Lower lobe of right lung (tissue), 2 donors: ENCODE measurements around the gene INPP5A. TPM values are rescaled to one million over a fixed set of nuclear protein-coding genes. Genes with fewer than 3 reads are reported as not detected.
"Not testable (repeated sequence)": the region's sequence is repeated elsewhere in the genome, so short reads cannot be mapped to it uniquely, and the experiment has no call there.

Experiments
- ATAC-seq, 2 donors: fragments of 200-7000 bp; cut with Tn5 transposase; one replicate each; pipeline ENCODE4 v1.9.1; 2020 to 2022; ENCODE audit warnings: mild to moderate bottlenecking in 2 of 2, moderate library complexity in 2 of 2
- DNase-seq: peaks from one replicate; pipeline ENCODE4 v3.0.0-alpha.2; 2020
- H3K27ac ChIP-seq: fragments of 200-600 bp; one replicate; pipeline ENCODE4 v1.8.0; 2022
- H3K27me3 ChIP-seq: fragments of 200-600 bp; one replicate; pipeline ENCODE4 v1.8.0; 2022; ENCODE audit warnings: low read depth
- H3K36me3 ChIP-seq: fragments of 200-600 bp; one replicate; pipeline ENCODE4 v1.8.0; 2022; ENCODE audit warnings: mild to moderate bottlenecking
- H3K4me1 ChIP-seq: fragments of 200-600 bp; one replicate; pipeline ENCODE4 v1.8.0; 2022
- H3K4me3 ChIP-seq: fragments of 200-600 bp; one replicate; pipeline ENCODE4 v1.8.0; 2022; ENCODE audit warnings: mild to moderate bottlenecking
- H3K9me3 ChIP-seq: fragments of 200-600 bp; one replicate; pipeline ENCODE4 v1.8.0; 2022
- intact Hi-C: fragments of 100-400 bp; cut with DNase I; formaldehyde crosslinking; loops from one replicate; pipeline ENCODE4 v1.11.0; 2022
- total RNA-seq: library from RNA; stranded (reverse); fragmentation: NEBNext Ultra II Directional; extraction: Animal tissue kit (Norgen Biotek cat#: 25700); gene quantifications from one replicate; pipeline ENCODE4 v1.2.1, GENCODE V29; 2021
- TF ChIP-seq, protein P1 (sequence below): fragments of 200-600 bp; IDR thresholded peaks from one replicate; pipeline ENCODE4 v1.8.0; 2022; ENCODE audit warnings: antibody characterized with exemption, mild to moderate bottlenecking
- donor health status: DM: no; HTN: yes; CAD: no; lungs with severe emphysema.

The INPP5A gene
- total RNA-seq, 1 donor from 2014 or later, result 34.1 TPM

GRCh38 chr10:132595021-132595420 lies 57.4 kb downstream of the INPP5A start:
- intact Hi-C loops, result no loop called here
- DNase-seq (no peak), ATAC-seq (no peak)
- Histone ChIP-seq H3K36me3 (no peaks in the 10 kb centered on the region), H3K9me3 (peaks cover under 1% of the 10 kb centered on the region), H3K27ac (no peak overlapping the region), H3K27me3 (no peaks in the 10 kb centered on the region), H3K4me1 (peaks cover 55% of the 10 kb centered on the region), H3K4me3 (no peak overlapping the region)
- TF ChIP-seq, protein P1, sequence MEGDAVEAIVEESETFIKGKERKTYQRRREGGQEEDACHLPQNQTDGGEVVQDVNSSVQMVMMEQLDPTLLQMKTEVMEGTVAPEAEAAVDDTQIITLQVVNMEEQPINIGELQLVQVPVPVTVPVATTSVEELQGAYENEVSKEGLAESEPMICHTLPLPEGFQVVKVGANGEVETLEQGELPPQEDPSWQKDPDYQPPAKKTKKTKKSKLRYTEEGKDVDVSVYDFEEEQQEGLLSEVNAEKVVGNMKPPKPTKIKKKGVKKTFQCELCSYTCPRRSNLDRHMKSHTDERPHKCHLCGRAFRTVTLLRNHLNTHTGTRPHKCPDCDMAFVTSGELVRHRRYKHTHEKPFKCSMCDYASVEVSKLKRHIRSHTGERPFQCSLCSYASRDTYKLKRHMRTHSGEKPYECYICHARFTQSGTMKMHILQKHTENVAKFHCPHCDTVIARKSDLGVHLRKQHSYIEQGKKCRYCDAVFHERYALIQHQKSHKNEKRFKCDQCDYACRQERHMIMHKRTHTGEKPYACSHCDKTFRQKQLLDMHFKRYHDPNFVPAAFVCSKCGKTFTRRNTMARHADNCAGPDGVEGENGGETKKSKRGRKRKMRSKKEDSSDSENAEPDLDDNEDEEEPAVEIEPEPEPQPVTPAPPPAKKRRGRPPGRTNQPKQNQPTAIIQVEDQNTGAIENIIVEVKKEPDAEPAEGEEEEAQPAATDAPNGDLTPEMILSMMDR, result no peak

GRCh38 chr10:132595854-132596253 lies 58.3 kb downstream of the INPP5A start:
- intact Hi-C loops, result no loop called here
- DNase-seq (no peak), ATAC-seq (no peak)
- H3K4me1 ChIP-seq, result peaks cover 47% of the 10 kb centered on the region
- H3K36me3 ChIP-seq, result no peaks in the 10 kb centered on the region
- H3K9me3 ChIP-seq, result peaks cover 9% of the 10 kb centered on the region
- no peak overlapping the region for H3K27ac ChIP-seq
- H3K4me3 ChIP-seq, result no peak overlapping the region
- H3K27me3 ChIP-seq, result no peaks in the 10 kb centered on the region
- TF ChIP-seq, protein P1, result no peak

DNA sequence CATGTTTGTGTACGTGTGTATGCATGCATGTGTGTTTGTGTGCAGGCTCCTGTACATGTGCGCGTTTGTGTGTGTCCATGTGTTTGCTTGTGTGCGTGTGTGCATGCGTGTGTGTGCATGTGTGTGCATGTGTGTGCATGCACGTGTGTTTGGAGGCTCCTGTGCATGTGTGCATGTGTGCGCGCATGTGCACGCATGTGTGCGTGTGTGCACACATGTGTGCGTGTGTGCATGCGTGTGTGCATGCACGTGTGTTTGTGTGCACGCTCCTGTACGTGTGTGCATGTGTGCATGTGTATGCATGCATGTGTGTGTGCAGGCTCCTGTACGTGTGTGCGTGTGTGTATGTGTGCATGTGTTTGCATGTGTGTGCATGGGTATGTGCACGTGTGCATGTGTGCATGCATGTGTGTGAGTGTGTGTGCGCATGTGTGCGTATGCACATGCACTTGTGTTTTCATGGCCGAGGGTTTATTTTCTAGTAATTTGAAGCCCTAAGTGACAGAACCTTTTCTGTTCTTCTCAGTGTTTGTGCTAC lies 59.2 kb downstream of the INPP5A start:
- ATAC-seq, result no peak
- no peak overlapping the region for H3K27ac ChIP-seq
- H3K27me3 ChIP-seq, result no peaks in the 10 kb centered on the region
- H3K4me1 ChIP-seq, result peaks cover 38% of the 10 kb centered on the region
- DNase-seq, result no peak
- TF ChIP-seq, protein P1, result no peak
- H3K9me3 ChIP-seq, result peaks cover 11% of the 10 kb centered on the region
- no peak overlapping the region for H3K4me3 ChIP-seq
- intact Hi-C loops, result no loop called here
- no peaks in the 10 kb centered on the region for H3K36me3 ChIP-seq

- peaks cover 11% of the 10 kb centered on the region for H3K9me3 ChIP-seq
- TF ChIP-seq, protein P1, result no peak
- intact Hi-C loops, result no loop called here
- DNase-seq (no peak), ATAC-seq (no peak)
- no peaks in the 10 kb centered on the region for H3K27me3 ChIP-seq
- H3K27ac ChIP-seq, result no peak overlapping the region
- peaks cover 32% of the 10 kb centered on the region for H3K4me1 ChIP-seq
- no peaks in the 10 kb centered on the region for H3K36me3 ChIP-seq
- H3K4me3 ChIP-seq, result no peak overlapping the region
These were observed 60.1 kb downstream of the INPP5A start for GRCh38 chr10:132597654-132598053.

DNA sequence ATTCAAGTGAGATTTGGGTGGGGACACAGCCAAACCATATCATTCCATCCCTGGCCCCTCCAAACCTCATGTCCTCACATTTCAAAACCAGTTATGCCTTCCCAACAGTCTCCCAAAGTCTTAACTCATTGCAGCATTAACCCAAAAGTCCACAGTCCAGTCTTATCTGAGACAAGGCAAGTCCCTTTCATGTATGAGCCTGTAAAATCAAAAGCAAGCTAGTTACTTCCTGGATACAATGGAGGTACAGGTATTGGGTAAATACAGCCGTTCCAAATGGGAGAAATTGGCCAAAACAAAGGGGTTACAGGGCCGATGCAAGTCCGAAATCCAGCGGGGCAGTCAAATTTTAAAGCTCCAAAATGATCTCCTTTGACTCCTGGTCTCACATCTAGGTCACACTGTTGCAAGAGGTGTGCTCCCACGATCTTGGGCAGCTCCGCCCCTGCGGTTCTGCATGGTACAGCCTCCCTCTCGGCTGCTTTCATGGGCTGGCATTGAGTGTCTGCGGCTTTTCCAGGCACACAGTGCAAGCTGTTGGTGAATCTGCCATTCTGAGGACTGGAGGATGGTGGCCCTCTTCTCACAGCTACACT lies 61.5 kb downstream of the INPP5A start:
- Histone ChIP-seq H3K9me3 (peaks cover 11% of the 10 kb centered on the region), H3K4me1 (peaks cover 17% of the 10 kb centered on the region)
- H3K27ac ChIP-seq, DNase-seq, H3K27me3 ChIP-seq, ATAC-seq, H3K36me3 ChIP-seq, intact Hi-C loops, H3K4me3 ChIP-seq: not testable (repeated sequence)

DNA sequence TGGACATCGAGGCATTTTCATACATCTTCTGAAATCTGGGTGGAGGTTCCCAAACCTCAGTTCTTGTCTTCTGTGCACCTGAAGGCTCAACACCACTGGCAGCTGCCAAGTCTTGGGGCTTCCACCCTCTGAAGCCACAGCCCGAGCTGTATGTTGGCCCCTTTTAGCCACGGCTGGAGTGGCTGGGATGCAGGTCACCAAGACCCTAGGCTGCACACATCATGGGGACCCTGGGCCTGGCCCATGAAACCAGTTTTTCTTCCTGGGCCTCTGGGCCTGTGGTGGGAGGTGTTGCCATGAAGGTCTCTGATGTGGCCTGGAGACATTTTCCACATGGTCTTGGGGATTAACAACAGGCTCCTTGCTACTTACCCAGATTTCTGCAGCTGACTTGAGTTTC lies 62.1 kb downstream of the INPP5A start:
- H3K27ac ChIP-seq, result no peak overlapping the region
- H3K4me1 ChIP-seq, result peaks cover 11% of the 10 kb centered on the region
- no peaks in the 10 kb centered on the region for H3K36me3 ChIP-seq
- TF ChIP-seq, protein P1, result no peak
- DNase-seq, result no peak
- H3K9me3 ChIP-seq, result peaks cover 11% of the 10 kb centered on the region
- ATAC-seq, result no peak
- intact Hi-C loops, result no loop called here
- no peaks in the 10 kb centered on the region for H3K27me3 ChIP-seq
- H3K4me3 ChIP-seq, result no peak overlapping the region
